ENCODE results near the gene CAMK2N1. TPM values are rescaled to one million over a fixed set of nuclear protein-coding genes. Genes with fewer than 3 reads are reported as not detected.

Gene CAMK2N1
- polyA plus RNA-seq, 1 donor from 2014 or later = 67.1 TPM

GRCh38 chr1:20439282-20439681 is 46.7 kb downstream of the CAMK2N1 start:
- Histone ChIP-seq H4K20me1 (ENCODE audit: insufficient read depth) (no peaks in the 10 kb centered on the region), H3K9ac (ENCODE audit: low read length) (no peak overlapping the region), H3K4me3 (ENCODE audit: low read length) (no peak overlapping the region), H3K27ac (ENCODE audit: low read length) (no peak overlapping the region), H3K9me2 (ENCODE audit: insufficient read depth, low read length) (no peaks in the 10 kb centered on the region), H3K9me3 (ENCODE audit: low read length) (no peaks in the 10 kb centered on the region), H2AFZ (ENCODE audit: low read depth, low read length) (no peak overlapping the region), H3K36me3 (ENCODE audit: insufficient read depth, low read length) (no peaks in the 10 kb centered on the region), H3K27me3 (ENCODE audit: insufficient read depth, low read depth, low read length) (no peaks in the 10 kb centered on the region), H3K4me2 (ENCODE audit: low read length) (no peak overlapping the region), H3K79me2 (replicated peaks; ENCODE audit: insufficient read depth, low read length) (no peaks in the 10 kb centered on the region), H3F3A (ENCODE audit: insufficient read depth, low read length, poor library complexity, severe bottlenecking) (no peaks in the 10 kb centered on the region)
- TF ChIP-seq RAD21 (conservative IDR thresholded peaks at IDR 0.05) (no peak), TAF1 (IDR thresholded peaks at IDR 0.05; ENCODE audit: low read depth) (no peak), EP300 (conservative IDR thresholded peaks at IDR 0.05; ENCODE audit: poor library complexity, severe bottlenecking) (no peak)

GRCh38 chr1:20437640-20438039 is 48.4 kb downstream of the CAMK2N1 start:
- no peak overlapping the region for H3K27ac ChIP-seq (ENCODE audit: low read length)
- no peaks in the 10 kb centered on the region for H3K79me2 ChIP-seq (replicated peaks; ENCODE audit: insufficient read depth, low read length)
- no peak overlapping the region for H3K4me3 ChIP-seq (ENCODE audit: low read length)

More at GRCh38 chr1:20437640-20438039, 48.4 kb downstream of the CAMK2N1 start:
- Histone ChIP-seq H3K9me2 (ENCODE audit: insufficient read depth, low read length) (no peaks in the 10 kb centered on the region), H3K4me2 (ENCODE audit: low read length) (no peak overlapping the region), H3K9ac (ENCODE audit: low read length) (no peak overlapping the region), H4K20me1 (ENCODE audit: insufficient read depth) (no peaks in the 10 kb centered on the region), H3K36me3 (ENCODE audit: insufficient read depth, low read length) (no peaks in the 10 kb centered on the region), H3F3A (ENCODE audit: insufficient read depth, low read length, poor library complexity, severe bottlenecking) (no peaks in the 10 kb centered on the region), H2AFZ (ENCODE audit: low read depth, low read length) (no peak overlapping the region), H3K27me3 (ENCODE audit: insufficient read depth, low read depth, low read length) (no peaks in the 10 kb centered on the region), H3K9me3 (ENCODE audit: low read length) (no peaks in the 10 kb centered on the region)
- TF ChIP-seq, protein P1, sequence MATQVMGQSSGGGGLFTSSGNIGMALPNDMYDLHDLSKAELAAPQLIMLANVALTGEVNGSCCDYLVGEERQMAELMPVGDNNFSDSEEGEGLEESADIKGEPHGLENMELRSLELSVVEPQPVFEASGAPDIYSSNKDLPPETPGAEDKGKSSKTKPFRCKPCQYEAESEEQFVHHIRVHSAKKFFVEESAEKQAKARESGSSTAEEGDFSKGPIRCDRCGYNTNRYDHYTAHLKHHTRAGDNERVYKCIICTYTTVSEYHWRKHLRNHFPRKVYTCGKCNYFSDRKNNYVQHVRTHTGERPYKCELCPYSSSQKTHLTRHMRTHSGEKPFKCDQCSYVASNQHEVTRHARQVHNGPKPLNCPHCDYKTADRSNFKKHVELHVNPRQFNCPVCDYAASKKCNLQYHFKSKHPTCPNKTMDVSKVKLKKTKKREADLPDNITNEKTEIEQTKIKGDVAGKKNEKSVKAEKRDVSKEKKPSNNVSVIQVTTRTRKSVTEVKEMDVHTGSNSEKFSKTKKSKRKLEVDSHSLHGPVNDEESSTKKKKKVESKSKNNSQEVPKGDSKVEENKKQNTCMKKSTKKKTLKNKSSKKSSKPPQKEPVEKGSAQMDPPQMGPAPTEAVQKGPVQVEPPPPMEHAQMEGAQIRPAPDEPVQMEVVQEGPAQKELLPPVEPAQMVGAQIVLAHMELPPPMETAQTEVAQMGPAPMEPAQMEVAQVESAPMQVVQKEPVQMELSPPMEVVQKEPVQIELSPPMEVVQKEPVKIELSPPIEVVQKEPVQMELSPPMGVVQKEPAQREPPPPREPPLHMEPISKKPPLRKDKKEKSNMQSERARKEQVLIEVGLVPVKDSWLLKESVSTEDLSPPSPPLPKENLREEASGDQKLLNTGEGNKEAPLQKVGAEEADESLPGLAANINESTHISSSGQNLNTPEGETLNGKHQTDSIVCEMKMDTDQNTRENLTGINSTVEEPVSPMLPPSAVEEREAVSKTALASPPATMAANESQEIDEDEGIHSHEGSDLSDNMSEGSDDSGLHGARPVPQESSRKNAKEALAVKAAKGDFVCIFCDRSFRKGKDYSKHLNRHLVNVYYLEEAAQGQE (IDR thresholded peaks at IDR 0.05; ENCODE audit: borderline replicate concordance) = no peak
- TF ChIP-seq, protein P2, sequence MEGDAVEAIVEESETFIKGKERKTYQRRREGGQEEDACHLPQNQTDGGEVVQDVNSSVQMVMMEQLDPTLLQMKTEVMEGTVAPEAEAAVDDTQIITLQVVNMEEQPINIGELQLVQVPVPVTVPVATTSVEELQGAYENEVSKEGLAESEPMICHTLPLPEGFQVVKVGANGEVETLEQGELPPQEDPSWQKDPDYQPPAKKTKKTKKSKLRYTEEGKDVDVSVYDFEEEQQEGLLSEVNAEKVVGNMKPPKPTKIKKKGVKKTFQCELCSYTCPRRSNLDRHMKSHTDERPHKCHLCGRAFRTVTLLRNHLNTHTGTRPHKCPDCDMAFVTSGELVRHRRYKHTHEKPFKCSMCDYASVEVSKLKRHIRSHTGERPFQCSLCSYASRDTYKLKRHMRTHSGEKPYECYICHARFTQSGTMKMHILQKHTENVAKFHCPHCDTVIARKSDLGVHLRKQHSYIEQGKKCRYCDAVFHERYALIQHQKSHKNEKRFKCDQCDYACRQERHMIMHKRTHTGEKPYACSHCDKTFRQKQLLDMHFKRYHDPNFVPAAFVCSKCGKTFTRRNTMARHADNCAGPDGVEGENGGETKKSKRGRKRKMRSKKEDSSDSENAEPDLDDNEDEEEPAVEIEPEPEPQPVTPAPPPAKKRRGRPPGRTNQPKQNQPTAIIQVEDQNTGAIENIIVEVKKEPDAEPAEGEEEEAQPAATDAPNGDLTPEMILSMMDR (IDR thresholded peaks at IDR 0.05; ENCODE audit: poor library complexity, severe bottlenecking) = no peak
- TF ChIP-seq MXI1 (conservative IDR thresholded peaks at IDR 0.05; ENCODE audit: poor library complexity, severe bottlenecking) (no peak), RAD21 (conservative IDR thresholded peaks at IDR 0.05) (no peak), SMC3 (conservative IDR thresholded peaks at IDR 0.05; ENCODE audit: poor library complexity) (no peak), POLR2AphosphoS5 (IDR thresholded peaks at IDR 0.05) (no peak), EP300 (conservative IDR thresholded peaks at IDR 0.05; ENCODE audit: poor library complexity, severe bottlenecking) (no peak), EZH2 (IDR thresholded peaks at IDR 0.05; ENCODE audit: borderline replicate concordance, insufficient read depth, low read length, poor library complexity, severe bottlenecking) (no peak), TAF1 (IDR thresholded peaks at IDR 0.05; ENCODE audit: low read depth) (no peak)
